GM21825 (cell line): ENCODE data around the gene IFT80.
"Not testable (repeated sequence)": the region's sequence is repeated elsewhere in the genome, so short reads cannot be mapped to it uniquely, and the experiment has no call there.

Source experiments
- ATAC-seq: cut with Tn5 transposase; IDR thresholded peaks from one replicate; pipeline ENCODE4 v1.9.1; 2021; ENCODE audit warnings: mild to moderate bottlenecking, moderate library complexity; ENCODE audit not compliant: unreplicated experiment

IFT80 gene

DNA sequence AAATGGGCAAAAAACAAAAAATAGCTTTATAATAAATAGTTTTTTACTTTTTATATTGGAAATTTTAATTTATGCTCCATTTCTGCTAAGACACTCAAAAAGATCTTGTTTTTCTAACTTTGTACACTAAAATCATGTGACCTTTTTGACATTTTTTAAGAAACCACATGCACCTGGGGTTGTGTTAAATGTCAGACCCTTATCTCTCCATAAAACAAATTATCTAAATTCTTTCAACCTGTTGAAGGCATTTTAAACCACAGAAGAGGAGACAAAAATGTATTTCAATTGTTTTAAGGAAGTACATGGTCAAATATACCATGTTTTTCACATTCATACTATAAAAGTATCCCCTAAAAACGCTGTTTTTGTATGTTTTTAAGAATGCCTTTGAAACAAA lies 29.2 kb downstream of the IFT80 start:
- ATAC-seq: no peak

DNA sequence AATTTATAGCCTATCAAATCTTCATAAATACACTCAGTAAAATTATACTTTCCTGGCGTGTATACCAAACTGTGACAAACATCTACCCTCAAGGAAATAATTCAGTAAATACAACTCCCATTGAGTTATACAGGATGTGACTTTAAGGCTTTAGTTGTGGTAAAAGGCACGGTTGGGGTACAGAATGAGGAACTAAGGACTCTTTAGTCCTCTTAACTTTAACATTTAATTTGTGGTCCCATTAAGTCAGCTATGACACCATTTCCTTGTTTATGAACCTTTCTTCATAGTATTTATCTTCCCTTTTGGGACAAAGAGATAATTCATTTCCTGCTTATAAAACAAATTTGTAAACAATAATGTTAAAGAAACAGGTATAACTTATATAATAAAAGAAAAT lies 30.2 kb downstream of the IFT80 start:
- peak; percentile 79 for ATAC-seq

DNA sequence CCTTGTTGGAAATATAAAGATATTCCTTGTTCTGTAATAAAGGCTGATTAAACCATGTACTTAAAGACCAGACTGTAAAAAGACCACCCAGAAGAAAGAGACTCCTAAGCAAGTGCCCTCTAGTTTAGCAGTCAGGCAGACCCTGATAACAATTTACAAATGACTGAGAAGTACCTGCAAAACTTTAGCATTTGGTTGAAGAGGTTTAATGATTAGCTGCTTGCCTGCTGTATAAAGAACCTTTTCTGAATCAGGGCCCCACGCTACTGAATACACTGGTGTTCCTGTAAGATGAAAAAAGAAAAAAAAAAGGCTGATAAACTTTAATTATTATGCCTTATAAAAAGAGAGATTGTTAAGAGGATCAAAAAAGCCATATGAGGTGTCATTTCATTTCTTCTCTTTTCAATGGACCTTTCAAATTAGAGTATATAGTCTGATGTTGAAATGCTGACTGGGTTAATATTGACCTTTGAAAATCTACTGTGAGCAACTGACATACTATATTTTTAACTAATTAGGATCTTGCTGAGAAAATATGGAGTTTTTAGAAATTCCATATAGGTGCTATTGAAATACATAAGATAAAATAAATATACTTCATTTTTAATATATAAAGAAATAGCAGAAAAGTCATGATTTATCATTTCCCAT lies 33.0 kb downstream of the IFT80 start:
- no peak for ATAC-seq

DNA sequence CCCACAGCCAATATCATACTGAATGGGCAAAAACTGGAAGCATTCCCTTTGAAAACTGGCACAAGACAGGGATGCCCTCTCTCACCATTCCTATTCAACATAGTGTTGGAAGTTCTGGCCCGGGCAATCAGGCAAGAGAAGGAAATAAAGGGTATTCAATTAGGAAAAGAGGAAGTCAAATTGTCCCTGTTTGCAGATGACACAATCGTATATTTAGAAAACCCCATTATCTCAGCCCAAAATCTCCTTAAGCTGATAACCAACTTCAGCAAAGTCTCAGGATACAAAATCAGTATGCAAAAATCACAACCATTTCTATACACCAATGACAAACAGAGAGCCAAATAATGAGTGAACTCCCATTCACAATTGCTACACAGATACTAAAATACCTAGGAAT lies 36.1 kb downstream of the IFT80 start:
- not testable (repeated sequence) for ATAC-seq

DNA sequence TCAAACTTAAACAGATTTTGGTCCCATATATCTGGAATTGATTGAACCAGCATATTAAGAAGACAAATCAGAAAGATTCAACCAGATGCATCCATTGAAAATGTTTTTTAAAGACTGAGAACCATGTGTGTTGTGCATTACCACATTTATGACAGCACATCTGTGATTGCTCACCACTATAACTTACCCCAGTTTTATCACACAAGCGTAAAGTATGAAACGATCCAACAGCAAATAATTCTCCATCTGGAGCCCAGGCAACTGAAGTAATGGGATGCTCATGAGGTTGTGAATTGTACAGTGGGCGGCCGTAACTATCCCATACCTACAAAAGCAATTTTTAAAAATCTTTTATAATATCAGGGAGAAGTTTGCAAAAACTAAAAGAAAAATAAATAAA lies 43.2 kb downstream of the IFT80 start:
- no peak for ATAC-seq

DNA sequence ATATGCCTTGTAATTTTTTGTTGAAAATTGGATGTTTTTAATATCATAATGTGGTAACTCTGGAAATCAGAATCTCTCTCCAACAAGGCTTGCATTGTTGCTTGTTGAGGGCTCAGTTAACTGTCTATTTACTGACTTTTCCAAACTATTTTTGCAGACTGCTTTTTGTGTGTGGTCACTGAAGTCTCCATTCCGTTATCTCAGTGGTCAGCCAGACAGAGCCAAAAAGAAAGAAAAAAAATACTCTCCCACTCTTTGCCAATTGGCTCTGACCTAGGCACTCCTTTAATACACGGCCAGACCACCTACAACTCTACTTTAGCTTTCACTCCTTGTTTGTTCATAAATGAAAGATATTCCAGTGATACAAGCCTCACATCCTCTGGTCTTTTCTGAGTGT lies 52.5 kb downstream of the IFT80 start:
- ATAC-seq: no peak

DNA sequence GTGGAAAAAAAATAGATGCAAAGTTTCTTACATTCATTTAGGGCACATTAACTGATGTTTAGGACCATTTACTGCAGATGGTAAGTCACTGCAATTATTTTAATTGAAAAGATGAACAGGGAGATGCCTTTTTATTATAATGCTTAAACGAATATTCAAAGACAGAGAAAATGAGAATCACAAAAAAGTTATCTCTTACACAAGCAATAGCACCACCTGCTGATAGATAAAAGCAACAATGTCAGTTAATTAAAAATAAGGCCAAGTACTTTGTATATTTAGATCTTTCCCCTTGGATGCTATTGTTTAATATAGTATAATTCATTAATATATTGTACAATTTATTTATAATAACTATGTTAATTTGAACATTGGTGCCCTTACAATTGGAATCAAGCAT lies 55.9 kb downstream of the IFT80 start:
- no peak for ATAC-seq

DNA sequence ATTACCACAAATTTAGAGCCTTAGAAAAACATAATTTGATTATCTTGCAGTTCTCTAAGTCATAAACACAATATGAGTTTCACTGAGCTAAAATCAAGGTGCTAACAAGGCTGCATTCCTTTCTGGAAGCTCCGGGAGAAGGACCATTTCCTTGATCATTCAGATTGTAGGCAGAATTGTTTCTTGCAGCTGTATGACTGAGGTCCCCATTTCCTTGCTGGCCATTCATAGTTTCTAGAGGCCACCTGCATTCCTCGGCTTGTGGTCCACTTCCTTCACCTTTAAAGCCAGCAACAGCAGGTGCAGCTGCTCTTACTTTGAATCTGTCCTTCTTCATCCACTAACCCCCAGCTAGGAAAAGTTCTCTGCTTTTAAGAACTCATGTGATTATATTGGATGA lies 58.7 kb downstream of the IFT80 start:
- ATAC-seq: no peak

DNA sequence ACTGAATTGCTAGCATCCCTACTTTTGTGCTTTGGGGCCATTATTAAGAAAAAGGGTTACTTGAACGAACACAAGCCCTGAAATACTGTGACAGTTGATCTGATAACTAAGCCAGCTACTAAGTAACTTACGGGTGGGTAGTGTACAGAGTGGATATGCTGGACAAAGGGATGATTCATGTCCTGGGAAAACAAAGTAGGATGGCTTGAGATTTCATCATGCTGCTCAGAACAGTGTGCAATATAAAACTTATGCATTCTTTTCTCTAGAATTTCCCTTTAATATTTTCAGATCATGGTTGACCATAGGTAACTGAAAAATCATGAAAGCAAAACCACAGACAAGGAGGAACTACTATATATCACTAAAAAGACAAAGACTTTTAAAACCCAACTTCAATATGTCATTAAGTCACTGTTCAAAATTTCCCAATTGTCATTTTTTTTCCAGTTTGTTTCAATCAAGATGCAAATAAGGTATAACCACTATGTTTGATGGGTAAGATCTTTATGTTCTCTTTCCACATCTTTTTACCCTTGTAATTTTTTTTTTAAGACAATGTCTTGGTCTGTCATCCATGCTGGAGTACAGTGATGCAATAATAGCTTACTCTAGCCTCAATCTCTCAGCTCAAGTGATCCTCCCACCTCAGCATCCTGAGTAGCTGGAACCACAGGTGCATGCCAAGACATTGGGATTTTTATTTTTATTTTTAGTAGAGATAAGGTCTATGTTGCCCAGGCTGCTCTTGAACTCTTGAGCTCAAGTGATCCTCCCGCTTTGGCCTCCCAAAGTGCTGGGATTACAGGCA lies 67.7 kb downstream of the IFT80 start:
- no peak for ATAC-seq

DNA sequence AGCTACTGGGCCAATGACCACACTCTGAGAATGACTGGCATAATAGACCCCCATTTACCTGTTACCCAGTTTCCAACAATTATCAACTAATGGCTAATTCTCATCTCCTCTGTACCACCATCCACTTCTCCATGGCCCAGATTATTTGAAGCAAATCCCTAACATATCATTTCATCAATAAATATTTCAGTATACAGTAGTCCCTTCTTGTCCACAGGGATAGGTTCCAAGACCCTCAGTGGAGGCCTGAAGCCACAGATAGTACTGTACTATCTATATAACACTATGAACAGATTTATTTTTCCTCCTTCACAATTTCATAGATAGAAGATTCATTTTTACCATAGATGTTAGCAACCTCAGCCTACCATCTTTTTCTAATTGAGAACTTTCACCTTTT lies 68.3 kb downstream of the IFT80 start:
- ATAC-seq: no peak

DNA sequence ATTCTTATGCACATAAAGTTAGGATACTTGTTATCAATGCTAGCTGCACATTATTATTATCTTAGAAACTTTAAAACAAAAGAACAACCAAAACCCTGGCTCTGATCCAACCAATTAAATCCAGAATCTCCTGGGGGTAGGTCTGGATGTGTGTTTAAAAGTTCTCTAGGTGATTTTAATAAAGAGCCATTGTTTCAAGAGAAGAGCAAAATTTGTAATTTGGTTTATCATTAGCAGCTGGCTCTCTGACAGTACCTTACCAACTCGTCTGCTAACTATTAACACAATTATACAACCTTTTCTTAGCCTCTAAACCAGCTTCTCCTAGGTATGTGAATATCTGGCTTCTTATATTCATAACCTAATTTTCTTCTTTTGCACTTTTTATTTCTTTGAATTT lies 68.9 kb downstream of the IFT80 start:
- ATAC-seq: no peak

DNA sequence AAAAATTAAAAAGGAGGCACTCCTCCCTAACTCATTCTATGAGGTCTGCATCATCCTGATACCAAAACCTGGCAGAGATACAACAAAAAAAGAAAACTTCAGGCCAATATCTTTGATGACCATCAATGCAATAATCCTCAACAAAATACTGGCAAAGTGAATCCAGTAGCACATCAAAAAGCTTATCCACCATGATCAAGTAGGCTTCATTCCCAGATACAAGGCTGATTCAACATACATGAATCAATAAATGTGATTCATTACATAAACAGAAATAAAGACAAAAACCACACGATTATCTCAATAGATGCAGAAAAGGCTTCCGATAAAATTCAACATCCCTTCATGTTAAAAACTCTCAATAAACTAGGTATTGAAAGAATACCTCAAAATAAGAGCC lies 72.7 kb downstream of the IFT80 start:
- not testable (repeated sequence) for ATAC-seq

DNA sequence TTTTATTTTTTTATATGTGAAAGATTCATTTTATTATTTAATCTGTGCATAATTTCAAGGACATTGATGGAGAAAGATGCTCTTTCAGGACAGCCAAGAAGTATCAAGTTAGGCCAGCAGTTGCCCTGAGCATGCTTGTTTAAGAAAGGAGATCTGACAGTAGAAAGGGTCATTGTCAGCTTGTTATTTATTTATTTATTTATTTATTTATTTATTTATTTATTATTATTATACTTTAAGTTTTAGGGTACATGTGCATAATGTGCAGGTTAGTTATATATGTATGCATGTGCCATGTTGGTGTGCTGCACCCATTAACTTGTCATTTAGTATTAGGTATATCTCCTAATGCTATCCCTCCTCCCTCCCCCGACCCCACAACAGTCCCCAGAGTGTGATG lies 77.2 kb downstream of the IFT80 start:
- ATAC-seq: not testable (repeated sequence)

DNA sequence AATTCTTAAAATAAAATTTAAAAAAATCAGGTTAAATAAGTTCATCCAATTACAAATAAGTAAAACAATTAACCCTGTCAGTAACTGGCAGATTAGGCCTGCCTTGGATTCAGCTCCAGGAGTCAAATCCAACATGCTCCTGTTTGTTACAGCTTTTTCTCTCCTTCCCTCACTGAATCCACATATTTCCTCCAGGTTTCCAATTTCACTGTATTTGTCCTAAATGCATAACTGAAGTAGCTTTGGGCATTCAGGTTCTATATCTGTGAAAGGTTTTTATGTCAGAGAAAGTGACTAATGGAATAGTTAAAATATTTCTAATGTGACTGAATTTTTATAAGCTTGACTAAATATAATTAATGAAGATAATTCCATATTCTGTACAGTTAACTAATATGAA lies 79.7 kb downstream of the IFT80 start:
- no peak for ATAC-seq

DNA sequence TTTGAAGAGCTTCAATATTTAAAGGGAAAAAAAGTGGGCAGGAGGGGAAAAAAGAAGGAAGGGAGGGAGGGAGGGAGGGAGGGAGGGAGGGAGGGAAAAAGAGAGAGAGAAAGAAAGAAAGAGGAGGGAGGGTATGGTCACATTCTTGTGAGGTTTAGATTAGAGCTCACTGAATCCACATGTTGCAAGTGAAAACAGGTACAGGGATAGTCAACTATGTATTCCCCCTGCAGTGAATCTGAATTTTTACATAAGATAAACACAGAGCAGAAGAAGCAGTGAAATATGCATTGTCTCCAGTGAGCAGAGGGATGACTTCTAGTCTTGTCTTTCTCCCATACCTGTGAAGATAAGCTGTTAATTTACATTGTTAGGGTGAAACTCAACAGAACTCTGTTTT lies 84.0 kb downstream of the IFT80 start:
- ATAC-seq: no peak

DNA sequence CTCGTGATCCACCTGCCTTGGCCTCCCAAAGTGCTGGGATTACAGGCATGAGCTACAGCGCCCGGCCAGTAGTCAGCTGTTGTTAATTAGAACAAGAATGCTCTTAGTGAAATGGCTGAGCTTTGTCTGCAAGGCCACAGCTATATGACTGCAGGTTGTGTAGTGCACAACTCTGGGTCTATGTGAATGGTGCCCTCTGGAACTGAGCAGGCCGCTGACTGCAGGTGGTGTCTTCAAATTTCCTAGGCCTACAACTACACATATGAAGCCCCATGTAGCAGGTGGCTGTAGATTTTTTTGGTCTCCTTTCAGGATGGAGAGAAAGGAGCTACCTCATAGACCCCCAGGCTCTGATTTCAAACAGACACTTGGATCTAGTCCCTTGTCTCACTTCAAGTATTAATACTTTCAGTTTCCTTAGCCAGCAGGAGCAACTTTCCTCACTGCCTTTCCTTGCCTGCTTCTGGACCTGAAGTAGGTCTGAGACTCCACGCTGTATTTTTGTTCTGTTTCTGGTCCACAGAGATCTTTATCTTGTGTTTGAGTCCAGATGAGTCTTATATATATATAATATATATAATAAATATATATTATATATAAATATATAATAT lies 86.9 kb downstream of the IFT80 start:
- no peak for ATAC-seq

DNA sequence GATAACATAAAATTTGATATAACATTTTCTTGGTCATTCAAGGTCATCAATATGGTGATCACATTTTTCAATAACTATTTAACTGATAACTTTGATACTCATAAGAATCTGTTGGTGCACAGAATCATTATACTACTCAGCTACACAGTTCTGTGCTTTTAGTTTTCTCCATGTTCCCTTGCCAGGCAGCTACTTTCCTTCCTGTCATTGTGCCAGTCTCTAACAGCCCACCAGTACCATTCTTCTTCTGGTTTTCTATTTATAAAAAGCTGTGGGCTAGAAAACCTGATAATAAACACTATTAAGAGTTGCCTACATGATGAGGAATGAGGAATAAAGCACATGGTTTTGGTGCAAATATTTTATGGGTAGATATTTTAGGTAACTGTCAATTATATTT lies 96.2 kb downstream of the IFT80 start:
- ATAC-seq: no peak

DNA sequence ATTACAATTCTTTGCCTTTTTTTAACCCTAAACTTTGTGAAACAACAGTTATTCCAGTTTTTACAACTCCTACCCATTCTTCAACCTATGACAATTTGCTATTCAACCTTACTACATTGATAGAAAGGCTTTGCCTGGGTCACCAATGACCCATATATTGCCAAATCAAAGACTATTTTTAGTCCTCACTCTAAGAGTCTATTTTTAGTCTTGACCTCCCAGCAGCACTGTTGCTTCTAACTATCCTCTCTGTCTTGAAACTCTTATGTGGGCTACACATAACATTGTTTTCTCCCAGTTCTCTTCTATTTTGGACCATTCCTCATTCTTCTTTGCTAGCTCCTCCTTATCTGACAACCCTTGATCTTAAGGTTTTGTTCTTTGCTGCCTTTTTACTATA lies 102.4 kb downstream of the IFT80 start:
- ATAC-seq: no peak

DNA sequence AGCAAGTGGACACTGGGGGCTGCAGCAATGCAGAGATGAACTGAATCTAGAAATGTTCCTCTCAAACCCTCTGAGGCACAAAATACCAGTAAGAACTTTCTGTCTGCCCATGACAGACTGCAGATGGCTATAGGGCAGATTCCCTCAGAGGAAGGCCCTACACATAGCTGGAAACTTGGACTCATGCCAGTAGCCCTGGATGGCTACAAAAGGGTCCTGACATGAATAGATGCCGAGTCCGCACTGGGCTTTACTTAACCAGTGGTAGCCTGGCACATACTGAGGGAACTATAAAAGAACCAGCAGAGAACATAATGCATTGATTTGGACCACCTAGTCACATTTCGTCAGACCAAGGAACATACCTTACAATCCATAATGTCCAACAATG lies 107.1 kb downstream of the IFT80 start:
- ATAC-seq: no peak

DNA sequence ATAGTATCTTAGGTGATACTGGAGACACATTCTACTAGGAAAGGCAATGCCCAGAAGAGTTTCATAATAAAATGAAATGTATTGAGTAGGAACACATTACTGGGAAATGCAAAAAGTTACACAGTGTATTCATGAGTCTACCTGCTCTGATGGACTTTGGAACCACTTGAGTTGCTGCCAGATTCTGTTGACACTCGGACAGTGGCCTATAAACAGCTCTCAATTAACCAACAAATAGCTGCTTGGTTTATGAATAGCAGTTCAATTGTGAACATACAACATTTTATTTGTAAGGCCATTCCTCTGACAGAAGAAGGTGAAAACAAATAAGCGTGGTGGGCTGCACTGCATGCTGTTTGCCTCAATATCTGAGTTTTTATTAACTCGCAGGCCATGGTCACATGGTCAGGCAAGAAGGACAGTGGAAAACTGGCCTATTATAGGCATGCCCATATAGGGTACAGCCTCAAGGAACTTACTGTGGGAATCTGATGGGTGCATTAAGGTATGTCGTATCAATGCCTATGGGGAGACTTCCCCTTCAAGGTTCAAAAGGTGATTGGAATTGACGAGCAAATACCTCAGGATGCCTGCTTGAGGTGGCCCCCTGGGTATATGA lies 107.6 kb downstream of the IFT80 start:
- ATAC-seq: no peak

DNA sequence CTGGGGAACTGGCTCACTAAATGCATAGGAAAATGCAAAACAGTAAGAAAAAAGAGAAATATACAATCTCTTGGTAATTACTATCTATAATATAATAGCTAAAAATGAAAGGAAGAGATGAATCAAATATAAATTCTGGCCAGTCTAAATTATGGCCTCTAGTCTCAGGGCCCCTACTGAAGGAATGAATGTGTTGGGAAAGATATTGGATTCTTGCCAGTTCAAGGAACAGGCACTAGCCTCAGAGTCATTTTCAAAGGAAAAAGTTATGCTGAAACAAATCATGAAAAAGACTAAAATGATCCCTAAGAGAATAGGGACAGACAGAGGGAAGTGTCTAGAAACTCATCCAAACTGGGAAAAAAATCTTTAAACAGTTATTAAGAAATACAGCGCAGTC lies 111.4 kb downstream of the IFT80 start:
- ATAC-seq: no peak

DNA sequence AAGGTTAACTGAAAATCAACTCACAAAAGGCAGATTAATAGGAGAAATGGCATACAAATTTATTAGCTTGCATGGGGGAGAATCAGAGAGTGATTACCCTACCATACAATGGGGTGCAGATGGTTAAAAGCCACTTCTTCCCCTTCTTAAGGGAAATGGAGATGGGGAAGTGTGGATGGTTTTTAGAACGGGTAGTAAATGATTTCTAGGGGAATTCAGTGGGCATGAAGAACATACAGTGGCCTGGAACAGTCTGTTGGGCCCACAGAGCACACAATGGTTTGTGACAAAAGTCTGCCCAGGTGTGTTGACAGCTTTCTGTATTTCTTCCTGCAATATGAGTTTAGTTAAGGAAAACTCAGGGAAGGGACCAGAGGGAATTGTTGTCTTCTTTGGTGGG lies 112.8 kb downstream of the IFT80 start:
- no peak for ATAC-seq
